IPS DF 4.7 (cell line): Measurements from ENCODE around the gene STX3.
"Not testable (repeated sequence)": the region's sequence is repeated elsewhere in the genome, so short reads cannot be mapped to it uniquely, and the experiment has no call there.

Experiments
- DNase-seq: peaks from one replicate; pipeline ENCODE4 v3.0.0-alpha.2; 2013; ENCODE audit warnings: low spot score; ENCODE audit errors: extremely low read depth

The STX3 gene

GRCh38 chr11:59758401-59759037, 3.3 kb downstream of the STX3 start:
- no peak for DNase-seq

GRCh38 chr11:59759900-59760299, 4.7 kb downstream of the STX3 start:
- no peak for DNase-seq

- DNase-seq: no peak
Observed at GRCh38 chr11:59760771-59761170, 5.6 kb downstream of the STX3 start.

GRCh38 chr11:59761993-59762392, 6.8 kb downstream of the STX3 start:
- DNase-seq: no peak

GRCh38 chr11:59765068-59765735, 10.0 kb downstream of the STX3 start:
- no peak for DNase-seq

GRCh38 chr11:59766542-59767224, 11.5 kb downstream of the STX3 start:
- no peak for DNase-seq

- DNase-seq: no peak
Observed at GRCh38 chr11:59767225-59767611, 12.0 kb downstream of the STX3 start.

GRCh38 chr11:59769111-59769510, 13.9 kb downstream of the STX3 start:
- DNase-seq: no peak

- DNase-seq: no peak
Observed at GRCh38 chr11:59769828-59770227, 14.7 kb downstream of the STX3 start.

GRCh38 chr11:59770319-59770718, 15.1 kb downstream of the STX3 start:
- DNase-seq: no peak

GRCh38 chr11:59770869-59771268, 15.7 kb downstream of the STX3 start:
- DNase-seq: no peak

- no peak for DNase-seq
Observed at GRCh38 chr11:59771605-59772004, 16.4 kb downstream of the STX3 start.

GRCh38 chr11:59773083-59773440, 17.9 kb downstream of the STX3 start:
- DNase-seq: no peak

- DNase-seq: no peak
Observed at GRCh38 chr11:59776210-59777066, 21.3 kb downstream of the STX3 start.

GRCh38 chr11:59777104-59777503, 21.9 kb downstream of the STX3 start:
- no peak for DNase-seq

- no peak for DNase-seq
Observed at GRCh38 chr11:59778122-59778521, 22.9 kb downstream of the STX3 start.

GRCh38 chr11:59779487-59779886, 24.3 kb downstream of the STX3 start:
- DNase-seq: no peak

- DNase-seq: no peak
Observed at GRCh38 chr11:59782080-59782479, 26.9 kb downstream of the STX3 start.

GRCh38 chr11:59783632-59784090, 28.5 kb downstream of the STX3 start:
- no peak for DNase-seq

GRCh38 chr11:59784441-59784840, 29.3 kb downstream of the STX3 start:
- not testable (repeated sequence) for DNase-seq

- no peak for DNase-seq
Observed at GRCh38 chr11:59785818-59786217, 30.6 kb downstream of the STX3 start.

GRCh38 chr11:59787255-59787588, 32.0 kb downstream of the STX3 start:
- no peak for DNase-seq
